Stimulated activated naive CD8-positive, alpha-beta T cell treated with anti-CD3 and anti-CD28 coated beads, Interleukin-15, Interleukin-2, amounts not matched to agents 100 ng/mL and 50 ng/mL, for 24 hours (primary cell): ENCODE measurements around the gene TNRC6B.

Experiments used
- H3K27ac Mint-ChIP-seq: one replicate; pipeline ENCODE4 v1.8.0; 2021; ENCODE audit warnings: mild to moderate bottlenecking, mixed read lengths
- H3K27me3 Mint-ChIP-seq: one replicate; pipeline ENCODE4 v1.8.0; 2021; ENCODE audit warnings: mixed read lengths
- H3K36me3 Mint-ChIP-seq: one replicate; pipeline ENCODE4 v1.8.0; 2021; ENCODE audit warnings: low read depth, mixed read lengths
- H3K4me1 Mint-ChIP-seq: one replicate; pipeline ENCODE4 v1.8.0; 2021; ENCODE audit warnings: low read depth, mixed read lengths
- H3K4me3 Mint-ChIP-seq: one replicate; pipeline ENCODE4 v1.8.0; 2021; ENCODE audit warnings: mild to moderate bottlenecking, mixed read lengths
- H3K9me3 Mint-ChIP-seq: one replicate; pipeline ENCODE4 v1.8.0; 2021; ENCODE audit warnings: mixed read lengths

Gene TNRC6B

GRCh38 chr22:40323681-40324171, 146.0 kb downstream of the TNRC6B start:
- Mint-ChIP-seq H3K36me3 (peaks cover 46% of the 10 kb centered on the region), H3K27ac (peak overlapping the region; percentile 94), H3K4me1 (peaks cover 74% of the 10 kb centered on the region)

GRCh38 chr22:40324468-40325305, 147.0 kb downstream of the TNRC6B start:
- Mint-ChIP-seq H3K27me3 (no peaks in the 10 kb centered on the region), H3K27ac (peak overlapping the region; percentile 94), H3K36me3 (peaks cover 46% of the 10 kb centered on the region), H3K4me1 (peaks cover 83% of the 10 kb centered on the region), H3K9me3 (no peaks in the 10 kb centered on the region), H3K4me3 (peak overlapping the region; percentile 73)

More at GRCh38 chr22:40323681-40324171, 146.0 kb downstream of the TNRC6B start:
- Mint-ChIP-seq H3K9me3 (no peaks in the 10 kb centered on the region), H3K4me3 (peak overlapping the region; percentile 73), H3K27me3 (no peaks in the 10 kb centered on the region)

- H3K9me3 Mint-ChIP-seq = no peaks in the 10 kb centered on the region
- H3K4me1 Mint-ChIP-seq = peaks cover 88% of the 10 kb centered on the region
- H3K4me3 Mint-ChIP-seq = peak overlapping the region; percentile 73
- peaks cover 46% of the 10 kb centered on the region for H3K36me3 Mint-ChIP-seq
- H3K27ac Mint-ChIP-seq = peak overlapping the region; percentile 94
- no peaks in the 10 kb centered on the region for H3K27me3 Mint-ChIP-seq
These were observed 147.6 kb downstream of the TNRC6B start for GRCh38 chr22:40325315-40325714.

GRCh38 chr22:40326905-40327735, 149.4 kb downstream of the TNRC6B start:
- Mint-ChIP-seq H3K27me3 (no peaks in the 10 kb centered on the region), H3K4me1 (peaks cover 92% of the 10 kb centered on the region), H3K9me3 (no peaks in the 10 kb centered on the region), H3K27ac (peak overlapping the region; percentile 68), H3K36me3 (peaks cover 36% of the 10 kb centered on the region), H3K4me3 (peak overlapping the region; percentile 31)

- Mint-ChIP-seq H3K9me3 (no peaks in the 10 kb centered on the region), H3K4me3 (no peak overlapping the region), H3K27me3 (no peaks in the 10 kb centered on the region), H3K27ac (peak overlapping the region; percentile 34), H3K36me3 (peaks cover 28% of the 10 kb centered on the region), H3K4me1 (peaks cover 98% of the 10 kb centered on the region)
These were observed 151.1 kb downstream of the TNRC6B start for GRCh38 chr22:40328546-40329456.

- Mint-ChIP-seq H3K36me3 (peaks cover 28% of the 10 kb centered on the region), H3K4me3 (no peak overlapping the region), H3K27me3 (no peaks in the 10 kb centered on the region), H3K4me1 (peaks cover 98% of the 10 kb centered on the region), H3K9me3 (no peaks in the 10 kb centered on the region), H3K27ac (no peak overlapping the region)
These were observed 151.7 kb downstream of the TNRC6B start for GRCh38 chr22:40329466-40329865.

GRCh38 chr22:40330086-40330485, 152.4 kb downstream of the TNRC6B start:
- Mint-ChIP-seq H3K4me3 (no peak overlapping the region), H3K27ac (no peak overlapping the region), H3K36me3 (peaks cover 31% of the 10 kb centered on the region), H3K27me3 (no peaks in the 10 kb centered on the region), H3K4me1 (peaks cover 98% of the 10 kb centered on the region), H3K9me3 (no peaks in the 10 kb centered on the region)

GRCh38 chr22:40330615-40331014, 152.9 kb downstream of the TNRC6B start:
- H3K36me3 Mint-ChIP-seq = peaks cover 31% of the 10 kb centered on the region

GRCh38 chr22:40331706-40332105, 154.0 kb downstream of the TNRC6B start:
- H3K9me3 Mint-ChIP-seq = no peaks in the 10 kb centered on the region
- H3K36me3 Mint-ChIP-seq = peaks cover 27% of the 10 kb centered on the region
- no peaks in the 10 kb centered on the region for H3K27me3 Mint-ChIP-seq
- H3K4me1 Mint-ChIP-seq = peaks cover 97% of the 10 kb centered on the region
- H3K4me3 Mint-ChIP-seq = peak overlapping the region; percentile 72
- peak overlapping the region; percentile 89 for H3K27ac Mint-ChIP-seq

More at GRCh38 chr22:40330615-40331014, 152.9 kb downstream of the TNRC6B start:
- Mint-ChIP-seq H3K27me3 (no peaks in the 10 kb centered on the region), H3K4me3 (no peak overlapping the region), H3K27ac (no peak overlapping the region), H3K9me3 (no peaks in the 10 kb centered on the region), H3K4me1 (peaks cover 98% of the 10 kb centered on the region)

GRCh38 chr22:40332319-40332781, 154.6 kb downstream of the TNRC6B start:
- Mint-ChIP-seq H3K4me1 (peaks cover 92% of the 10 kb centered on the region), H3K4me3 (peak overlapping the region; percentile 72), H3K27ac (peak overlapping the region; percentile 89), H3K36me3 (peaks cover 20% of the 10 kb centered on the region), H3K9me3 (no peaks in the 10 kb centered on the region), H3K27me3 (no peaks in the 10 kb centered on the region)

- Mint-ChIP-seq H3K9me3 (no peaks in the 10 kb centered on the region), H3K4me1 (peaks cover 82% of the 10 kb centered on the region), H3K4me3 (no peak overlapping the region), H3K27me3 (no peaks in the 10 kb centered on the region), H3K36me3 (peaks cover 16% of the 10 kb centered on the region), H3K27ac (peak overlapping the region; percentile 17)
These were observed 156.3 kb downstream of the TNRC6B start for GRCh38 chr22:40334060-40334459.

- H3K27ac Mint-ChIP-seq = peak overlapping the region; percentile 76
- H3K4me1 Mint-ChIP-seq = peaks cover 73% of the 10 kb centered on the region
- no peaks in the 10 kb centered on the region for H3K27me3 Mint-ChIP-seq
- H3K36me3 Mint-ChIP-seq = peaks cover 16% of the 10 kb centered on the region
- H3K4me3 Mint-ChIP-seq = peak overlapping the region; percentile 34
- H3K9me3 Mint-ChIP-seq = no peaks in the 10 kb centered on the region
These were observed 157.2 kb downstream of the TNRC6B start for GRCh38 chr22:40334899-40335298.

- Mint-ChIP-seq H3K27me3 (no peaks in the 10 kb centered on the region), H3K9me3 (no peaks in the 10 kb centered on the region), H3K4me1 (peaks cover 72% of the 10 kb centered on the region), H3K36me3 (peaks cover 16% of the 10 kb centered on the region), H3K27ac (no peak overlapping the region), H3K4me3 (no peak overlapping the region)
These were observed 157.6 kb downstream of the TNRC6B start for GRCh38 chr22:40335358-40335757.

GRCh38 chr22:40340044-40340443, 162.3 kb downstream of the TNRC6B start:
- no peak overlapping the region for H3K27ac Mint-ChIP-seq
- H3K4me1 Mint-ChIP-seq = peaks cover 52% of the 10 kb centered on the region

More at GRCh38 chr22:40340044-40340443, 162.3 kb downstream of the TNRC6B start:
- Mint-ChIP-seq H3K36me3 (peaks cover 4% of the 10 kb centered on the region), H3K27me3 (no peaks in the 10 kb centered on the region), H3K9me3 (no peaks in the 10 kb centered on the region), H3K4me3 (no peak overlapping the region)
